GM23338 (cell line): ENCODE results near the gene ZNF275. TPM values are rescaled to one million over a fixed set of nuclear protein-coding genes. Genes with fewer than 3 reads are reported as not detected.
"Not testable (repeated sequence)": the region's sequence is repeated elsewhere in the genome, so short reads cannot be mapped to it uniquely, and the experiment has no call there.

Experiments
- ATAC-seq: fragments of 200-7000 bp; cut with Tn5 transposase; 3 replicates; pipeline ENCODE4 v1.9.1; 2020
- DNase-seq: peaks from one replicate; pipeline ENCODE4 v3.0.0-alpha.2; 2015; ENCODE audit warnings: low spot score
- H2AFZ ChIP-seq: fragments of 200-600 bp; sonication (generic); 2 replicates; pipeline ENCODE4 v1.8.0; 2016; ENCODE audit warnings: antibody characterized with exemption, mild to moderate bottlenecking, moderate library complexity
- H3F3A ChIP-seq: fragments of 200-600 bp; sonication (generic); replicated peaks from 2 replicates; pipeline ENCODE4 v1.8.0; 2017; ENCODE audit warnings: antibody characterized with exemption, mixed run types, low read depth
- H3K27ac ChIP-seq: fragments of 200-600 bp; sonication (generic); 2 replicates; pipeline ENCODE4 v1.6.1; 2016; ENCODE audit warnings: low read depth
- H3K27me3 ChIP-seq: fragments of 200-600 bp; sonication (generic); 2 replicates; pipeline ENCODE4 v1.8.0; 2016; ENCODE audit warnings: mild to moderate bottlenecking, mixed run types, moderate library complexity; ENCODE audit not compliant: insufficient read depth
- H3K36me3 ChIP-seq: fragments of 200-600 bp; sonication (generic); 2 replicates; pipeline ENCODE4 v1.8.0; 2016; ENCODE audit warnings: mild to moderate bottlenecking; ENCODE audit not compliant: insufficient read depth
- H3K4me1 ChIP-seq: fragments of 200-600 bp; sonication (generic); 2 replicates; pipeline ENCODE4 v1.8.0; 2016; ENCODE audit warnings: mild to moderate bottlenecking, moderate library complexity; ENCODE audit not compliant: insufficient read depth
- H3K4me2 ChIP-seq: fragments of 200-600 bp; sonication (generic); 2 replicates; pipeline ENCODE4 v1.7.1; 2017; ENCODE audit warnings: mixed run types
- H3K4me3 ChIP-seq: fragments of 200-600 bp; sonication (generic); 2 replicates; pipeline ENCODE4 v1.6.1; 2016; ENCODE audit warnings: mixed run types
- H3K79me2 ChIP-seq: fragments of 200-600 bp; sonication (generic); replicated peaks from 2 replicates; pipeline ENCODE4 v1.8.0; 2017; ENCODE audit warnings: mild to moderate bottlenecking; ENCODE audit not compliant: insufficient read depth
- H3K9me2 ChIP-seq: fragments of 200-600 bp; sonication (generic); 2 replicates; pipeline ENCODE4 v1.8.0; 2017; ENCODE audit not compliant: insufficient read depth
- H4K20me1 ChIP-seq: fragments of 200-600 bp; sonication (generic); replicated peaks from 2 replicates; pipeline ENCODE4 v1.8.0; 2017; ENCODE audit warnings: mild to moderate bottlenecking; ENCODE audit not compliant: insufficient read depth
- H3K27ac Mint-ChIP-seq: 2 replicates; pipeline ENCODE4 v1.8.0; 2020; ENCODE audit warnings: inconsistent platforms, mild to moderate bottlenecking, moderate library complexity, mixed read lengths
- H3K27me3 Mint-ChIP-seq: 3 replicates; pipeline ENCODE4 v1.8.0; 2022; ENCODE audit warnings: low read depth, mild to moderate bottlenecking, moderate library complexity, mixed read lengths, inconsistent platforms; ENCODE audit not compliant: insufficient read depth, poor library complexity
- H3K36me3 Mint-ChIP-seq: 3 replicates; pipeline ENCODE4 v1.8.0; 2021; ENCODE audit warnings: low read depth, mild to moderate bottlenecking, inconsistent platforms, moderate library complexity, mixed read lengths
- H3K4me1 Mint-ChIP-seq: 3 replicates; pipeline ENCODE4 v1.8.0; 2020; ENCODE audit warnings: mild to moderate bottlenecking, inconsistent platforms, mixed read lengths
- H3K4me3 Mint-ChIP-seq: 3 replicates; pipeline ENCODE4 v1.8.0; 2021; ENCODE audit warnings: moderate library complexity, mild to moderate bottlenecking, inconsistent platforms, mixed read lengths
- H3K9me3 Mint-ChIP-seq: 3 replicates; pipeline ENCODE4 v1.8.0; 2020; ENCODE audit warnings: moderate library complexity, mild to moderate bottlenecking, inconsistent platforms, mixed read lengths
- REST ChIP-seq: IDR thresholded peaks from one replicate; pipeline ENCODE4 v1.6.1; 2018; ENCODE audit warnings: antibody characterized with exemption; ENCODE audit not compliant: unreplicated experiment
- polyA plus RNA-seq: library from polyadenylated mRNA; unstranded; fragments of >200 nt; fragmentation: Nextera tagmentation; extraction: Ambion mirVana; gene quantifications from 2 replicates; pipeline ENCODE4 v1.2.1, GENCODE V29; 2016
- total RNA-seq: library from RNA; depleted of rRNA; stranded (reverse); fragments of >200 nt; shearing (Covaris generic); gene quantifications from 2 replicates; pipeline ENCODE4 v1.2.3, GENCODE V29; 2014

ZNF275 gene
- total and polyA plus RNA-seq, 2 experiments from 2014 or later, result 3.2 to 12.3 TPM

- no peak for TF ChIP-seq REST
Measured at GRCh38 chrX:153333821-153334653, at the start of gene ZNF275 (continued).

GRCh38 chrX:153285678-153286077 lies 48.3 kb upstream of the ZNF275 start:
- H3K27me3 Mint-ChIP-seq, H3K4me1 Mint-ChIP-seq: not testable (repeated sequence)
- ATAC-seq, result peak; percentile 89

GRCh38 chrX:153288807-153289206 lies 45.1 kb upstream of the ZNF275 start:
- not testable (repeated sequence) for H2AFZ ChIP-seq, H3K36me3 Mint-ChIP-seq, DNase-seq, H3K27me3 ChIP-seq, H3F3A ChIP-seq, H3K4me1 ChIP-seq, H3K4me3 Mint-ChIP-seq, ATAC-seq, H3K9me3 Mint-ChIP-seq, H3K4me3 ChIP-seq, H3K27ac Mint-ChIP-seq, H3K4me2 ChIP-seq, H3K79me2 ChIP-seq, H3K9me2 ChIP-seq, H3K27ac ChIP-seq, H3K27me3 Mint-ChIP-seq, H3K4me1 Mint-ChIP-seq, H3K36me3 ChIP-seq, H4K20me1 ChIP-seq

More at GRCh38 chrX:153285678-153286077, 48.3 kb upstream of the ZNF275 start:
- DNase-seq, H2AFZ ChIP-seq, H3K9me2 ChIP-seq, H4K20me1 ChIP-seq, H3K4me2 ChIP-seq, H3K27ac Mint-ChIP-seq, H3K36me3 ChIP-seq, H3K27ac ChIP-seq, H3K36me3 Mint-ChIP-seq, H3K79me2 ChIP-seq, H3K4me3 Mint-ChIP-seq, H3K27me3 ChIP-seq, H3K4me1 ChIP-seq, H3F3A ChIP-seq, H3K4me3 ChIP-seq, H3K9me3 Mint-ChIP-seq: not testable (repeated sequence)

- not testable (repeated sequence) for H3K4me3 Mint-ChIP-seq, DNase-seq, ATAC-seq, H3K36me3 Mint-ChIP-seq, H3K4me1 ChIP-seq, H3K79me2 ChIP-seq, H3K4me2 ChIP-seq, H3K9me2 ChIP-seq, H3K4me3 ChIP-seq, H3K4me1 Mint-ChIP-seq, H4K20me1 ChIP-seq, H3K27me3 ChIP-seq, H3K27ac Mint-ChIP-seq, H2AFZ ChIP-seq, H3K9me3 Mint-ChIP-seq, H3F3A ChIP-seq, H3K27me3 Mint-ChIP-seq, H3K27ac ChIP-seq, H3K36me3 ChIP-seq
Measured at GRCh38 chrX:153293485-153294071, 40.4 kb upstream of the ZNF275 start.
